H1 (cell line): Measurements from ENCODE around the gene CHAC2. TPM values are rescaled to one million over a fixed set of nuclear protein-coding genes. Genes with fewer than 3 reads are reported as not detected.
A peak's percentile ranks its signal among the peaks of the same experiment; 100 is the strongest.

Experiments
- ASH2L ChIP-seq: fragments of 200-600, 300-600 bp; sonication (generic); IDR thresholded peaks from one replicate; pipeline ENCODE4 v1.7.1; 2017; ENCODE audit warnings: low read length
- CHD1 ChIP-seq: IDR thresholded peaks from 2 replicates; pipeline ENCODE4 v1.6.1; 2012; ENCODE audit warnings: low read depth, low read length, improper control_type of control experiment
- CTCF ChIP-seq, 3 experiments: IDR thresholded peaks; 1 replicate in 2 of 3; 2 replicates in 1 of 3; pipeline versions ENCODE4 v1.5.1 to v1.6.1; 2011; ENCODE audit warnings: low read length in 3 of 3, mild to moderate bottlenecking in 3 of 3, inconsistent platforms in 2 of 3, low read depth in 1 of 3, moderate library complexity in 1 of 3; ENCODE audit not compliant: insufficient read depth in 1 of 3; ENCODE audit errors: control extremely low read depth in 1 of 3
- EP300 ChIP-seq, 2 experiments: IDR thresholded peaks; 1 replicate in 1 of 2; 2 replicates in 1 of 2; pipeline ENCODE4 v1.6.1; 2011 to 2012; ENCODE audit warnings: low read depth in 2 of 2, low read length in 2 of 2, mild to moderate bottlenecking in 2 of 2, borderline replicate concordance in 1 of 2, inconsistent platforms in 1 of 2, moderate library complexity in 1 of 2
- HDAC6 ChIP-seq: IDR thresholded peaks from one replicate; pipeline ENCODE4 v1.7.1; 2012; ENCODE audit warnings: low read depth, mild to moderate bottlenecking, inconsistent platforms, low read length, moderate library complexity
- JUN ChIP-seq: IDR thresholded peaks from 2 replicates; pipeline ENCODE4 v1.6.1; 2011; ENCODE audit warnings: low read depth, mild to moderate bottlenecking, improper control_type of control experiment, low read length
- JUND ChIP-seq: IDR thresholded peaks from 2 replicates; pipeline ENCODE4 v1.6.1; 2011; ENCODE audit warnings: mild to moderate bottlenecking, improper control_type of control experiment, low read length
- KDM5A ChIP-seq: fragments of 200-600 bp; IDR thresholded peaks from 2 replicates; pipeline ENCODE4 v1.7.1; 2012; ENCODE audit warnings: mild to moderate bottlenecking, low read length, inconsistent platforms, mixed read lengths
- MAFK ChIP-seq: IDR thresholded peaks from 2 replicates; pipeline ENCODE4 v1.6.1; 2012; ENCODE audit warnings: low read depth, mild to moderate bottlenecking, improper control_type of control experiment, low read length
- POU5F1 ChIP-seq: IDR thresholded peaks from 2 replicates; pipeline ENCODE4 v1.6.1; 2011; ENCODE audit warnings: low read depth, mild to moderate bottlenecking, low read length, moderate library complexity
- RAD21 ChIP-seq, 2 experiments: IDR thresholded peaks in 1 of 2; conservative IDR thresholded peaks in 1 of 2; 2 replicates each; pipeline ENCODE4 v1.6.1; 2011; ENCODE audit warnings: low read depth in 2 of 2, low read length in 2 of 2, improper control_type of control experiment in 1 of 2, inconsistent platforms in 1 of 2, mild to moderate bottlenecking in 1 of 2, moderate library complexity in 1 of 2
- RBBP5 ChIP-seq: IDR thresholded peaks from 2 replicates; pipeline ENCODE4 v1.7.1; 2012; ENCODE audit warnings: low read depth, mild to moderate bottlenecking, inconsistent platforms, low read length, moderate library complexity, borderline replicate concordance
- RFX5 ChIP-seq: IDR thresholded peaks from 2 replicates; pipeline ENCODE4 v1.6.1; 2011; ENCODE audit warnings: low read depth, low read length, improper control_type of control experiment, borderline replicate concordance
- RNF2 ChIP-seq: fragments of 200-900, 300-1000 bp; sonication (generic); IDR thresholded peaks from 2 replicates; pipeline ENCODE4 v1.7.1; 2016; ENCODE audit warnings: borderline replicate concordance, low read depth, mild to moderate bottlenecking, antibody characterized with exemption, low read length; ENCODE audit not compliant: poor library complexity, severe bottlenecking; ENCODE audit errors: missing control alignments
- SIRT6 ChIP-seq: IDR thresholded peaks from one replicate; pipeline ENCODE4 v1.7.1; 2012; ENCODE audit warnings: low read length, inconsistent platforms
- SP2 ChIP-seq: IDR thresholded peaks from 2 replicates; pipeline ENCODE4 v1.6.1; 2012; ENCODE audit warnings: mild to moderate bottlenecking, low read length, inconsistent platforms
- SRF ChIP-seq: IDR thresholded peaks from 2 replicates; pipeline ENCODE4 v1.6.1; 2011; ENCODE audit warnings: mild to moderate bottlenecking, low read depth, low read length, moderate library complexity
- TAF1 ChIP-seq: IDR thresholded peaks from 2 replicates; pipeline ENCODE4 v1.6.1; 2011; ENCODE audit warnings: mild to moderate bottlenecking, low read depth, low read length
- TBP ChIP-seq: IDR thresholded peaks from 2 replicates; pipeline ENCODE4 v1.6.1; 2011; ENCODE audit warnings: low read depth, low read length, improper control_type of control experiment
- USF2 ChIP-seq: IDR thresholded peaks from 2 replicates; pipeline ENCODE4 v1.6.1; 2011; ENCODE audit warnings: low read length, improper control_type of control experiment
- polyA plus RNA-seq, 7 experiments: library from polyadenylated mRNA; depleted of rRNA in 3 of 7; stranded (reverse) in 5 of 7; unstranded in 2 of 7; fragments of >200 nt in 5 of 7; fragments of 200-250 nt in 2 of 7; gene quantifications; 1 replicate in 5 of 7; 2 replicates in 1 of 7; 4 replicates in 1 of 7; pipeline versions ENCODE4 v1.2.1 to v1.2.3, GENCODE V29; 2011 to 2013; ENCODE audit warnings: missing spikeins in 2 of 7, mixed read lengths in 2 of 7
- total RNA-seq: library from RNA; stranded (reverse); fragmentation: NEBNext Ultra II Directional; extraction: Animal tissue kit (Norgen Biotek cat#: 25700); gene quantifications from 2 replicates; pipeline ENCODE4 v1.2.1, GENCODE V29; 2021

Gene CHAC2
- total and polyA plus RNA-seq, 2 of the 8 experiments (the other 6 are each of a cell fraction or from before 2014, with no cell fraction given), result 5.4 to 11.2 TPM

- TF ChIP-seq RFX5 (no peak), USF2 (no peak), RAD21 (IDR thresholded peaks at IDR 0.05 in 1 of 2, conservative IDR thresholded peaks at IDR 0.05 in 1 of 2; ENCODE audit: low read depth in 2 of 2, low read length in 2 of 2) (no peak), SP2 (no peak), HDAC6 (no peak), CTCF (IDR thresholded peaks at IDR 0.05; ENCODE audit: control extremely low read depth in 1 of 3, insufficient read depth in 1 of 3, low read depth in 1 of 3, low read length in 3 of 3) (no peak), RNF2 (no peak), KDM5A (peak; percentile 25; the same call in 1 of the 2 replicates), ASH2L (peak; percentile 85), MAFK (no peak), SIRT6 (no peak), SRF (no peak), TBP (peak; percentile 86), CHD1 (no peak), JUN (no peak), EP300 (IDR thresholded peaks at IDR 0.05; ENCODE audit: borderline replicate concordance in 1 of 2, low read depth in 2 of 2, low read length in 2 of 2) (0 out of 3 replicates have a peak, but pooled peaks of 1 of the 2 experiments have one; percentile 4), JUND (peak; percentile 33; the same call in 1 of the 2 replicates), POU5F1 (no peak), TAF1 (peak; percentile 94), RBBP5 (peak; percentile 76)
Observed at GRCh38 chr2:53786705-53787613, 19.4 kb downstream of the CHAC2 start, which contains the start of the genes ASB3 and ERLEC1 (continued).
